HG03460 (cell line): ENCODE results near the gene CCDC33.
A peak's percentile ranks its signal among the peaks of the same experiment; 100 is the strongest.

ENCODE experiments used
- ATAC-seq: cut with Tn5 transposase; IDR thresholded peaks from one replicate; pipeline ENCODE4 v1.9.1; 2021; ENCODE audit not compliant: unreplicated experiment

CCDC33 gene

DNA sequence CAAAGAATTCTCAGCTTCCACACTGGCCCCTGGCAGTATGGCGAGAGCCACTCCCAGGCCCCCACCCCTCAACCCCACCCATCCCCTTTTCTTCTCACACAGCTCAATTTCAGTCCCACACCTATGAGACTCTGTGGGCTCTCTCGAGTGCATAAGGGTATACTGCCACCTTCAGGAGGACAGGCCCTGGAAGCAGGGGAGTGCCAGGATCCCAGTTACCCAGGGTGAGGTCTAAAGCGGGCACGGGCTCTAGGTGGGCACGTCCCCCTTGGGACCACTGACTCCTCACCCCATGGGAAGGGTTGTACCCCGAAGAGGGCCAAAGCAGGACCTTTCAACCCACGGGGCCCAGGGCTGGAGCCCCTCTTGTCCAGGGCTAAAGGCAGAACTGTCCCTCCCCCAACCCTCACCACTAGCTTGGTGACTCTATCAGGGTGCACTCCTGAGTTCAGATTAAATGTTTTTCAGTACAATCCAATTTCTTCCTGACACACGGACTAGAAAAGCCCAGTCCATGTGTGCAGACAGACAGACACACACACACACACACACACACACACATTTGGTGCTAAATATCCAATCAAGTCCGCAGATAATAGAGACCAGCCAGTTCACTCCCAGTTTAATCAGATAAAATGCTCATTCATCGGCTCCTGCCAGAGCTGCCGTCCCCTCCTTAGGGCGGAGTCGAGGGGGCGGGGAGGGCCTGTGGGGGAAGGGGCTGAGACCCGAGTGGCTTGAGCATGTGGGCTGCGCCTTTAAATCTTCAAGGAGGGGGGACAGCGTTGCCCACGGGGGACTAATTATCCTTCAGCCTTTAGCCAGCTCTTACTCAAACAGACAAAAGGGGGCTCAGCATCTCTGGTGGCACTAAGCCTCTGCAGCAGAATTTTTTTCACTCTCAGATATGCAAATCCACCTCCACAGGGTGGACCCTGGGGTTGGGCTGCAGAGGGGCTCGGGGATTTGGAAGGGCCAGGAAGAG lies 72.0 kb downstream of the CCDC33 start:
- no peak for ATAC-seq

DNA sequence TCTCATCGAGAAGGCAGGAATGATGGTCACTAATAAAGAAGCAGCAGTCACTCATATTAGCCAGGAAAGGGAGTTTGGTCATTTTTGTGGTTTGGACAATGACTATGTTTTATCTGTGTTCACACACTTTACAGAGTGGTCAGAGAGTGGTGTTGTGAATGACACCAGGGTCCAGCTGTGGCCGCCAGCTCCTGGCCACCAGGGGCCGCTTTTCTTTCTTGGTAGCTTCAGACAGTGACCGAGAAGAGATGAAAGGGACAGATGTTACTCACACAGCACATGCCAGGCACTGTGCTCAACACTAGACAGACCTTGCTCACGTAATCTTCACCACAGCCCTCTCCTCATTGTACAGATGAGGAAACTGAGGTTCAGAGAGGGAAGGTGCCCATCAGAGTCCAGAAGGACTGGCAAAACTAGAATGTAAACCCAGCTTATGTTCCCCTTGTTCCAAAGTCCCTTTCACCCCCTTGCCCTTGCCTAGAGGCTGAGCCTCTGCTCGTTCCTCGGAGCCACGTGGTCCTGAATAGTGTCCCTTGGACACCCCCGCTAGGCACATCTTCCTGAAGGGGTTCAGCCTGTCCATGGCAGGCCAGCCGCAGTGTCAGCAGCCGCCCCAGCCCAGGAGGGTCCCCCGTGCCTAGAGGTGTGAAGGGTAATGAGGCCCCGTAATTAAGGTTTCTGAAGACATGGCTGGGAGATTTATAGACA lies 75.8 kb downstream of the CCDC33 start:
- no peak for ATAC-seq

DNA sequence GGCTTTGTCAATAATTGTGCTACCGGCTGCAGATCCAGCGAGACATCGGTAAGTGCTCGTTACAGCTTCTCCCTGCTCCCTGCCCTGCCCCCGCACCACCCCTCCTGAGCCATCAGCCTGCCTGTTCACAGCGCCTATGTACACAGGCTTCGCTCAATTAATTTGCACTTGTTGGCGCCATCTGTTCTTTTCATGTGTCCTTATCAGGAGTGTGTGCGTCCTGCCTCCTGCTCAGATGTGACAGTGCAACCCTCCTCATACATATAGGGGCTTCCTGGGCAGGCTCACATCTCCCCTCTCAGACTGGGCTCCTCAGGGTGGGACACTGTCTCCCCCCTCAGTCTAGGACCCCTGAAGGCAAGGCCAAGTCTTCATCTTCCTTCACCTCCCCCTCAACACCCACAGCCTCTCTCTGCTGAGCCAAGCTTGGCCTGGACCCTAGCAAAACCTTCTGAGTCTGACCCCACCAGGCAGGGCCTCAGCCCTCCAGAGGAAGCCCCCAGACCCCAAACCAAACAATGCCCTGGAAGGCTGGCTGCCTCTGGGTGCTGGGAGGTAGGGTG lies 76.4 kb downstream of the CCDC33 start:
- ATAC-seq: no peak

DNA sequence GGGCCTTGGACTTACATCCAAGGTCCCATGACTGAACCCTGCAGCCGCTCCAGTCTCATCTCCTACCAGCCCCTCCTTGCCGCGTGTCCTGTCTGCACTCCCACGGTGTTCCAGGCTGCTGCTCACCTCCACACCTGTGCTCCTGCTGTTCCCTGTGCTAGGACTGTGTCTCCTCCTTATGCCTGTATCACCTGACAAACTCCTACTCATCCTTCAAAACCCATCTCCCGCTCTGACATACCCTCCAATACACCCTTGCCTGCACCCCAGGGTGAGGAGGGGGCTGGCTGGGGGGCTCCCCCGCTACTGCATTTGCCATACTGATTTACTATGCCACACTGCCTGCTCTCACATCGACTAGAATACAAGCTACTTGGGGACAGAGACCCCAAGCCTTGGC lies 77.8 kb downstream of the CCDC33 start:
- no peak for ATAC-seq

GRCh38 chr15:74314795-74315438 lies 78.8 kb downstream of the CCDC33 start:
- ATAC-seq: no peak

GRCh38 chr15:74315626-74316025 lies 79.5 kb downstream of the CCDC33 start:
- peak; percentile 61 for ATAC-seq

GRCh38 chr15:74316141-74316540 lies 80.0 kb downstream of the CCDC33 start:
- peak; percentile 4 for ATAC-seq

DNA sequence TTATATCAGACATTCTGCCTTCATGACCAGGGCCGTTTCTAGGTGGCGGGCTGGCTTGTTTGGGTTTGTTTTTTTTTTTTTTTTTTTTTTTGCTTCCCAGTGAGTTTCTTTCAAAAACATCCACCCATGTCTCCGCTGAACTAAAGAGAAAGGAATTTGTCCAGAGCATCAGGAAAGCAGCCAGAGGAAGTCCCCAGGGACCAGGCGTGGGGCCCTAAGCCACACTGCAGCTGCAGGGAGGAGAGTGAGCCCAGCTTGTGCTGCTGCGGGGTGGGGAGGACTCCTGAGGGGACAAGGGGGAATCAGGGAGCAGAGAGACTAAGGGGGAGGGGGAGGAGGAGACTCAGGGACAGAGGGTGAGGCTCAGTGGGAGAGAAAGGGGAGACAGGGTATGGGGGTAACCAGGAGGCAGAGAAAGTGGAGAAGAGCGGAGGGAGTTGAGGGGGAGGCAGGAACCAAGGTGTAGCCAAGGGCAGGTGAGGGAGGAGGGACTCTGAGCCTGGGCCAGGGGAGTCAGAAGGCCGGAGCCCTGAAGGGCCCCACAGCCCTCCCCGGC lies 81.8 kb downstream of the CCDC33 start:
- ATAC-seq: no peak

DNA sequence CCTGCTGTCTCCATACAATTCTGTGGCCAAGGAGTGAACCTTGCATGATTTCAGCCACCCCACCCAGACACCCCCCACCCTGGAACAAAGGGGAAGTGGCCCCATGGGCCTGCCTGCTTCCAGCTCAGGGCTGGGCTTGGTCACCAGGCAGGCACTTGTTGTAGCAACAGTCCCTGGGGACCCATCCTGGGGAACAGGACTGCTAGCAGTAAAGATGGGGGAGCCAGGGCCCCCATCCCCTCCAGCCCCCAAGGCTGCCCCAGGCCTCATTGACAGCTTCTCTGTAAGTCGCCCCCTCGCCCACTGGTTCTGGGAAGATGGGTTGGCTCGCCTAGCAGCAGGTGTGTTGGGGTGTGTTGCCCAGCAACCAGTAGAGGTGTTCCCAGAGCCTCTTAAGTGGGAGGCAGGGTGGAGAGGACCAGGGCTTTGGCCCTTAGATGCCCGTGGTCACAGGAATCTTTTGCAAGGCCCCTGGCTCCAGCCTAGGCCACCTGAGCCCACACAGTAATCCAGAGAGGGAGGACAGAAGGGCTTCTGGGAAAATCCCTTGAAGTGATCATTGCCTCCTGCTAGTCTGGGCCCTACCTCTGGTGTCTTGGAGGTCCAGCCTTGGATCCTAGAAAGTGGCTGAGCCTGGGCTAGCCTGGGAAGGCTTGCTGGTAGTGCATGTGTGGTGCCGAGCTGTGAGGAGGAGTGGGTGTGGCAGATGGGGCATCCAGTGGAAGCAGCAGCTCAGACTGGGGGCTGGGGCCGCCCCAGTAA lies 82.4 kb downstream of the CCDC33 start:
- ATAC-seq: no peak

DNA sequence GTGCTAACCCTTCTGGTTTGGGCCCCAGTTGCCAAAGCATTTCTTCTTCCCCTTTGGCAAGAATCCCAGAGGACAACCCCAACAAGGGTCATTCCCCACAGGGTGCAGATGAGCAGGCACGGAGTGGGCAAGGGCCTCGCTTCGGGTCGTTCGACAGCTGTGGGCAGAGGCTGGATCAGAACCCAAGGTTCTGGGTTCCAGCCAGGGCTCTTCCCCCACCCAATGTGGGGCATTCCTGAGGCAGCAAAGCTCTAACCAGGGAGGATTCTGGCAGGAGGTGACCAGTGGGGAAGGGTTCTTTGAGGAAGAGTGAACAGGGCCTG lies 83.0 kb downstream of the CCDC33 start:
- ATAC-seq: no peak

DNA sequence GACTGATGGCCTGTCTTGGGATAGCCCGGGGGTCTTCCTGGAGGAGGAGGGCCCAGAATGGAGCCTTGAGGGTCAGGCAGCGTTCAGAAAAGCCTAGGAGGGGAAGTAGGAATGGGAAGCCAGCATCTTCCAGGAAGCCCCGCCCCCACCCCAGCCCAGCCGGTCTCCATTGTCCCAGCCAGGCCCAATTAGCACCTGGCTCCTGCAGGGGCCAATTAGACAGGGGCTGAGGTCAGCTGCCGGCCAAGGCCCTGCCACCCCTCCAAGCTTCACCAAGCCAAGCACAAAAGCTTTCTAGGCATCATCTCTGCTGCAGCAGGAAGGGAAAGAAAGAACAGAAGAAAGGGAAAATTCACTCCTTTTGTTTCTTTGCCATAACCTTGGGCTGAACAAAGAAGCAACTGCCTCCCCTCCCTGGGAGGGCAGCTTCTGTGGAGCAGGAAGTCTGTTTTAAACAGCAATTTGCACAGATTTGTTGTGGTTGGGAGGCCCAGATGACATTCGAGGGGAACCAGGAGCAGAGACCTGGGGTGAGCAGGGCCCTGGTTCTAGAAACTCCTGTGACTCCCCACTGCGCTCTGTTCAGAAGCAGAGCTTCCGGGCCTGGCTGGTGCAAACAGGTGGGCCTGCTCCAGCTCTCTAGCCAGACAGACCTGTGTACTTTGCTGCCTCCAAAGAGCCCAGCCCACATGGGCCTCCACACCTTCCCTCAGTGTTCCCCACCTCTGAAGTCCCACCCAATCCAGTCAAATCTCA lies 83.6 kb downstream of the CCDC33 start:
- no peak for ATAC-seq

DNA sequence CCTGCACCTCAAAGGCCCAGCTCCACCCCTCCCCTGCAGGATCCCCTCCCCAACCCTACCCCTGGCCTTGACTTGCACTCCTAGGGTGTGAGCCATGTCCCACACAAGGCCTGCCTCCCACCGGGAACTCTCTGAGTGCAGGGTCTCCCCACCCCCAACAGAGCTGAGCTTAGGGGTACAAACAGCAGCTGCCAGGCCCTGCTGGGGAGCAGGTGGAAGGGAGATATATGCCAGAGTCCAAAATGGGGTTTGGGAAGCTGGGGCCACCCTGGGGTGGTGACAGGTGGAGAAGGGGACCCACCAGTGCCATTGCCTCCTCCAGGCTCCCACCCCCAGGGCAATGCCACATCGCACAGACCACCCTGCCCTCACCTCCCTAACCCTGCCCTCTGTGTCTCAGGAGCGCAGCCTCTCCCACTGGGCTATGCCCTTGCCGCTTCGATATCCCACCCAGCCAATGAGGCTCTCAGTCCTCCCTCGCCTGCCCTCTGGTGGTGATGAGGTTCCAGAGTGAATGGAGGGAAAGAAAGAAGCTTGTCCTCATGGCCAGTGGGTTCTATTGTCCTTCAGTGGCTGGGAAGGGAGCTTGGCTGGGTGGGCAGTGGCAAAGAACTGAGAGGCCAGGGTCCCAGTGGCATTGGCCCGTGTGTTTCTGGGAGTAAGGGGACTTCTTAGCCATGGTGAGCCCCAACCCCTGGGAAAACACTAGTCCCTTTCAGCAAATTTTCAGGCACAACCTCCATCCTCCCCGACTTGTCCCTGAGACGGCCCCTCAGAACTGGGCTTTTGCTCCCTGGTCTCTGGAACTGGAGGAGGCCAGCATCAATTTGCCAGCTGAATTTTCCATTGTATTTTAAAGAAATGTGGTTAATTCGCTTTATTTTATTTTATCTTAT lies 84.5 kb downstream of the CCDC33 start:
- ATAC-seq: no peak

- no peak for ATAC-seq
These were observed 86.5 kb downstream of the CCDC33 start for GRCh38 chr15:74322558-74323180.

- ATAC-seq: no peak
These were observed 88.6 kb downstream of the CCDC33 start for GRCh38 chr15:74324714-74325113.

- ATAC-seq: no peak
These were observed 90.6 kb downstream of the CCDC33 start for GRCh38 chr15:74326746-74327145.

GRCh38 chr15:74327756-74328155 lies 91.6 kb downstream of the CCDC33 start:
- ATAC-seq: no peak

DNA sequence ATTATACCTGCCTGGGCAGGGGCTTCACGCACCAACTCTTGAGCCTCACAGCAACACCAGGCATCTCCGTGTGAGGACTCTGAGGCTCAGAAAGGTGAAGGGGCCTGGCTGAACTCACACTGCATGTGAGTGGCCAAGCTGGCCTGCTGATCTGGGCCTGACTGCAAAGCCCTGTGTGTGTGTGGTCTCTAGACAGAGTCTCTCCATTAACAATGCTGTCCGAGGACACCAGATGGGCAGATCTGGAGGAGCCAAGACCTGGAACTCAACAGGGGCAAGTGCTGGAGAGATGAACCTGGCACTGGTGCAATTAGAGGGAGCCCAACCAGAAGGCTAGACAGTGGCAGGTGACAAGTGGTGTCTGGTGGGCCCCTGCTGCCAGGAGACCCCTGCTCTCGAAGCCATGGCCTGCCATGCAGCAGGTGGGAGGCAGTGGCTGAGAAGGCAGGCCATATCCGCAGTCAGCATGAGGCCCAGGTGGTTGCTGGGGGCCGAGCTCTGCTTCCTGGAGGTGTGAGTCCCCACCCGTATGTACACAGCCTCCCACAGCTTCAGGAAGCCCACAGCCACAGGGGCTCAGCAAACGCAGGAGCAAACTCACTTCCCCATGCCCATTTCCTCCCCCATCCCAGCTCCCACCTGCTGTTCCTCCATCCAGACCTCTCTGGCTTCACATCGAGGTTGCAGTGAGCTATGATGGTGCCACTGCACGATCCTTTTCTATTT lies 92.4 kb downstream of the CCDC33 start:
- ATAC-seq: no peak
